Left lung (tissue), 10 donors: ENCODE results near the gene SEC14L6. TPM values are rescaled to one million over a fixed set of nuclear protein-coding genes. Genes with fewer than 3 reads are reported as not detected.

Source experiments
- ATAC-seq: fragments of 200-7000 bp; cut with Tn5 transposase; one replicate; pipeline ENCODE4 v1.9.1; 2020; ENCODE audit warnings: moderate library complexity
- DNase-seq, 4 donors: peaks; one replicate each; pipeline ENCODE4 v3.0.0-alpha.2; 2013 to 2020
- H3K27ac ChIP-seq, 2 donors: fragments of 200-600 bp; sonication (generic) in 1 of 2; one replicate each; pipeline versions ENCODE4 v1.5.0 to v1.8.0; 2020 to 2021
- H3K27me3 ChIP-seq, 2 donors: fragments of 200-600 bp; sonication (generic) in 1 of 2; one replicate each; pipeline versions ENCODE4 v1.5.0 to v1.8.0; 2020 to 2021
- H3K36me3 ChIP-seq, 2 donors: fragments of 200-600 bp; sonication (generic) in 1 of 2; one replicate each; pipeline versions ENCODE4 v1.5.0 to v1.8.0; 2020 to 2021
- H3K4me1 ChIP-seq, 2 donors: fragments of 200-600 bp; one replicate each; pipeline ENCODE4 v1.8.0; 2021
- H3K4me3 ChIP-seq, 2 donors: fragments of 200-600 bp; sonication (generic) in 1 of 2; one replicate each; pipeline versions ENCODE4 v1.5.0 to v1.8.0; 2020 to 2021; ENCODE audit warnings: mild to moderate bottlenecking in 1 of 2
- H3K9me3 ChIP-seq, 2 donors: fragments of 200-600 bp; sonication (generic) in 1 of 2; one replicate each; pipeline versions ENCODE4 v1.5.0 to v1.8.0; 2020 to 2021
- CTCF ChIP-seq, 2 donors: fragments of 200-600 bp; sonication (generic) in 1 of 2; IDR thresholded peaks; one replicate each; pipeline versions ENCODE4 v1.5.0 to v1.8.0; 2021; ENCODE audit warnings: antibody characterized with exemption in 2 of 2
- intact Hi-C, 2 donors: fragments of 100-400 bp; cut with DNase I; formaldehyde crosslinking; loops; one replicate each; pipeline versions ENCODE4 v1.11.2 to v1.14.2; 2022
- polyA plus RNA-seq, 6 donors: library from polyadenylated mRNA; unstranded; fragments of 120-200 nt; gene quantifications; one replicate each; pipeline ENCODE4 v1.2.1, GENCODE V29; 2013; ENCODE audit not compliant: insufficient read length in 6 of 6
- total RNA-seq, 2 donors: library from RNA; stranded (reverse); fragmentation: NEBNext Ultra II Directional; extraction: Animal tissue kit (Norgen Biotek cat#: 25700); gene quantifications; one replicate each; pipeline ENCODE4 v1.2.1, GENCODE V29; 2021
- donor health status: DM: no; HTN: yes; CAD: no.
- donor health status: DM: no; HTN: no; CAD: no.

SEC14L6 gene
- total and polyA plus RNA-seq, 8 donors: 2.0 to 9.1 (median 3.0) TPM

- peak in 1 of 4 donors; percentile 3 for DNase-seq
- Histone ChIP-seq H3K36me3 (no peaks in the 10 kb centered on the region), H3K4me3 (no peak overlapping the region), H3K4me1 (no peaks in the 10 kb centered on the region), H3K27ac (no peak overlapping the region), H3K9me3 (no peaks in the 10 kb centered on the region), H3K27me3 (peaks cover 0 to 3% of the 10 kb centered on the region in 2 donors)
- intact Hi-C loops: no loop called here
- no peak for ATAC-seq
- no peak for TF ChIP-seq CTCF (IDR thresholded peaks at IDR 0.05)
Measured at GRCh38 chr22:30566125-30566524, 19.6 kb upstream of the SEC14L6 start.

- no peak overlapping the region for H3K27ac ChIP-seq
- intact Hi-C loops: no loop called here
- no peak for DNase-seq
- no peak for ATAC-seq
- no peaks in the 10 kb centered on the region for H3K4me1 ChIP-seq
- H3K4me3 ChIP-seq: no peak overlapping the region
- H3K27me3 ChIP-seq: peaks cover 0 to 3% of the 10 kb centered on the region in 2 donors
- no peaks in the 10 kb centered on the region for H3K9me3 ChIP-seq
- TF ChIP-seq CTCF (IDR thresholded peaks at IDR 0.05): no peak
- no peaks in the 10 kb centered on the region for H3K36me3 ChIP-seq
Measured at GRCh38 chr22:30565341-30565740, 18.8 kb upstream of the SEC14L6 start.

- Histone ChIP-seq H3K27me3 (peaks cover 0 to 3% of the 10 kb centered on the region in 2 donors), H3K27ac (no peak overlapping the region), H3K36me3 (no peaks in the 10 kb centered on the region), H3K4me3 (no peak overlapping the region), H3K9me3 (no peaks in the 10 kb centered on the region), H3K4me1 (no peaks in the 10 kb centered on the region)
- DNase-seq (no peak), ATAC-seq (no peak)
- intact Hi-C loops: no loop called here
- TF ChIP-seq CTCF (IDR thresholded peaks at IDR 0.05): no peak
Measured at GRCh38 chr22:30564761-30565119, 18.2 kb upstream of the SEC14L6 start.

GRCh38 chr22:30564045-30564760, 17.7 kb upstream of the SEC14L6 start:
- H3K9me3 ChIP-seq: no peaks in the 10 kb centered on the region
- no peaks in the 10 kb centered on the region for H3K4me1 ChIP-seq
- intact Hi-C loops: no loop called here
- H3K4me3 ChIP-seq: no peak overlapping the region
- H3K27me3 ChIP-seq: peaks cover 0 to 3% of the 10 kb centered on the region in 2 donors
- ATAC-seq (no peak), DNase-seq (no peak)
- H3K36me3 ChIP-seq: no peaks in the 10 kb centered on the region
- TF ChIP-seq CTCF (IDR thresholded peaks at IDR 0.05): no peak
- no peak overlapping the region for H3K27ac ChIP-seq

- DNase-seq (no peak), ATAC-seq (no peak)
- intact Hi-C loops: no loop called here
- Histone ChIP-seq H3K4me3 (no peak overlapping the region), H3K4me1 (no peaks in the 10 kb centered on the region), H3K9me3 (no peaks in the 10 kb centered on the region), H3K36me3 (no peaks in the 10 kb centered on the region), H3K27ac (no peak overlapping the region), H3K27me3 (peaks cover 0 to 3% of the 10 kb centered on the region in 2 donors)
- no peak for TF ChIP-seq CTCF (IDR thresholded peaks at IDR 0.05)
Measured at GRCh38 chr22:30562366-30562765, 15.8 kb upstream of the SEC14L6 start.
